ENCODE data around the gene SPSB2. TPM values are rescaled to one million over a fixed set of nuclear protein-coding genes. Genes with fewer than 3 reads are reported as not detected.

The SPSB2 gene
- total and polyA plus RNA-seq, 9 of the 15 experiments (the other 6 are each of a cell fraction or from before 2014, with no cell fraction given), result 0.10 to 10.6 (median 1.9) TPM

DNA sequence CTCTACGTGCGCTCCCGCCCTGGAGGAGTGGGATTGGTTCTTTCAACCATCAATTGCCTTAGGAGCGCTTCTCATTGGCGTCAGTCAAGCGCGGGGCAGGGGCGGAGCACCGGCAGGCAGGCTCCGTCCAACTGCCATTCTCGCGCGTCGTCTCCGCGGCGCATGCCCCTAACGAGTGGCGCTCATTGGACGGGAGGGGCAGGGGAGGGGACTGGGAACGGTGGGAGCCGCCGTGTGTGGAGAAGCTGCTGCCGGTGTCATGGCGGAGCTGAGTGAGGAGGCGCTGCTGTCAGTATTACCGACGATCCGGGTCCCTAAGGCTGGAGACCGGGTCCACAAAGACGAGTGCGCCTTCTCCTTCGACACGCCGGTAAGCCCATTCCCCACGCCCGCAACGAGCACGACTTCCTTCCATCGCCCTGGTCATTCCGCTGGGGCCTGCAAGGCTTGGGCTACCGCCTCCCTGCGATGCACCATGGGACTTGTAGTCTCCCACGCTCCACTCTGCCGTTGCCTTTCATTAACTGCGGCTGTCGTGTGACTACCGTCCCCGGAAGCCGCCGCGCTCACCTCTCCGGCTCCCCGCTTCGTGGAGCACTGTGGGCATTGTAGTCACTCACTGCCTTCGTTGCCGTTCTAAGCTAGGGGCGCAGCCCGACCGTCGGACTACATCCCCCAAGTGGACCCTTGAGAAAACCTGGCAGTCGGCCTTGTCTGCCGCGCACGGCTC lies 21.0 kb downstream of the SPSB2 start, which contains the start of gene USP5 (continued):
- TF ChIP-seq, protein P1, sequence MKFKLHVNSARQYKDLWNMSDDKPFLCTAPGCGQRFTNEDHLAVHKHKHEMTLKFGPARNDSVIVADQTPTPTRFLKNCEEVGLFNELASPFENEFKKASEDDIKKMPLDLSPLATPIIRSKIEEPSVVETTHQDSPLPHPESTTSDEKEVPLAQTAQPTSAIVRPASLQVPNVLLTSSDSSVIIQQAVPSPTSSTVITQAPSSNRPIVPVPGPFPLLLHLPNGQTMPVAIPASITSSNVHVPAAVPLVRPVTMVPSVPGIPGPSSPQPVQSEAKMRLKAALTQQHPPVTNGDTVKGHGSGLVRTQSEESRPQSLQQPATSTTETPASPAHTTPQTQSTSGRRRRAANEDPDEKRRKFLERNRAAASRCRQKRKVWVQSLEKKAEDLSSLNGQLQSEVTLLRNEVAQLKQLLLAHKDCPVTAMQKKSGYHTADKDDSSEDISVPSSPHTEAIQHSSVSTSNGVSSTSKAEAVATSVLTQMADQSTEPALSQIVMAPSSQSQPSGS (CRISPR knock-in tag; IDR thresholded peaks at IDR 0.05), result no peak
- TF ChIP-seq NR2C1 (IDR thresholded peaks at IDR 0.05) (peak; percentile 96), NR2C1 (tag; IDR thresholded peaks at IDR 0.05) (peak; percentile 98), POLR3G (IDR thresholded peaks at IDR 0.05; ENCODE audit: extremely low read depth, insufficient read length, insufficient replicate concordance) (no peak), CHCHD3 (CRISPR knock-in tag; IDR thresholded peaks at IDR 0.05) (no peak), SMAD2 (IDR thresholded peaks at IDR 0.05; ENCODE audit: low read depth, low read length) (no peak; the same call in 1 of the 2 replicates), GABPB1 (CRISPR knock-in tag; IDR thresholded peaks at IDR 0.05) (peak; percentile 99), TEAD4 (IDR thresholded peaks at IDR 0.05; ENCODE audit: low read length) (no peak), TEAD4 (CRISPR knock-in tag; IDR thresholded peaks at IDR 0.05; ENCODE audit: borderline replicate concordance) (no peak), NCOA1 (IDR thresholded peaks at IDR 0.05; ENCODE audit: low read depth) (no peak), LCOR (CRISPR knock-in tag; IDR thresholded peaks at IDR 0.05) (0 out of 2 replicates have a peak, but pooled peaks have one; percentile 58), SMAD4 (CRISPR knock-in tag; conservative IDR thresholded peaks at IDR 0.05) (peak; percentile 86), MEF2D (tag; conservative IDR thresholded peaks at IDR 0.05; ENCODE audit: low read depth) (peak; percentile 85), ZNF583 (CRISPR knock-in tag; IDR thresholded peaks at IDR 0.05) (peak; percentile 97)
- TF ChIP-seq, protein P2, sequence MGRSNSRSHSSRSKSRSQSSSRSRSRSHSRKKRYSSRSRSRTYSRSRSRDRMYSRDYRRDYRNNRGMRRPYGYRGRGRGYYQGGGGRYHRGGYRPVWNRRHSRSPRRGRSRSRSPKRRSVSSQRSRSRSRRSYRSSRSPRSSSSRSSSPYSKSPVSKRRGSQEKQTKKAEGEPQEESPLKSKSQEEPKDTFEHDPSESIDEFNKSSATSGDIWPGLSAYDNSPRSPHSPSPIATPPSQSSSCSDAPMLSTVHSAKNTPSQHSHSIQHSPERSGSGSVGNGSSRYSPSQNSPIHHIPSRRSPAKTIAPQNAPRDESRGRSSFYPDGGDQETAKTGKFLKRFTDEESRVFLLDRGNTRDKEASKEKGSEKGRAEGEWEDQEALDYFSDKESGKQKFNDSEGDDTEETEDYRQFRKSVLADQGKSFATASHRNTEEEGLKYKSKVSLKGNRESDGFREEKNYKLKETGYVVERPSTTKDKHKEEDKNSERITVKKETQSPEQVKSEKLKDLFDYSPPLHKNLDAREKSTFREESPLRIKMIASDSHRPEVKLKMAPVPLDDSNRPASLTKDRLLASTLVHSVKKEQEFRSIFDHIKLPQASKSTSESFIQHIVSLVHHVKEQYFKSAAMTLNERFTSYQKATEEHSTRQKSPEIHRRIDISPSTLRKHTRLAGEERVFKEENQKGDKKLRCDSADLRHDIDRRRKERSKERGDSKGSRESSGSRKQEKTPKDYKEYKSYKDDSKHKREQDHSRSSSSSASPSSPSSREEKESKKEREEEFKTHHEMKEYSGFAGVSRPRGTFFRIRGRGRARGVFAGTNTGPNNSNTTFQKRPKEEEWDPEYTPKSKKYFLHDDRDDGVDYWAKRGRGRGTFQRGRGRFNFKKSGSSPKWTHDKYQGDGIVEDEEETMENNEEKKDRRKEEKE (IDR thresholded peaks at IDR 0.05; ENCODE audit: borderline replicate concordance in 1 of 2, control insufficient read depth in 1 of 2, low read depth in 2 of 2, low read length in 1 of 2), result peak in 1 of 2 experiments; percentile 96; a peak in 1 of 4 replicates
- TF ChIP-seq, protein P3, sequence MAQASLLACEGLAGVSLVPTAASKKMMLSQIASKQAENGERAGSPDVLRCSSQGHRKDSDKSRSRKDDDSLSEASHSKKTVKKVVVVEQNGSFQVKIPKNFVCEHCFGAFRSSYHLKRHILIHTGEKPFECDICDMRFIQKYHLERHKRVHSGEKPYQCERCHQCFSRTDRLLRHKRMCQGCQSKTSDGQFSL (CRISPR knock-in tag; IDR thresholded peaks at IDR 0.05), result no peak
- TF ChIP-seq, protein P3 (tag; IDR thresholded peaks at IDR 0.05), result 0 out of 4 replicates have a peak, but pooled peaks of 1 of the 2 experiments have one; percentile 48
- TF ChIP-seq, protein P4, sequence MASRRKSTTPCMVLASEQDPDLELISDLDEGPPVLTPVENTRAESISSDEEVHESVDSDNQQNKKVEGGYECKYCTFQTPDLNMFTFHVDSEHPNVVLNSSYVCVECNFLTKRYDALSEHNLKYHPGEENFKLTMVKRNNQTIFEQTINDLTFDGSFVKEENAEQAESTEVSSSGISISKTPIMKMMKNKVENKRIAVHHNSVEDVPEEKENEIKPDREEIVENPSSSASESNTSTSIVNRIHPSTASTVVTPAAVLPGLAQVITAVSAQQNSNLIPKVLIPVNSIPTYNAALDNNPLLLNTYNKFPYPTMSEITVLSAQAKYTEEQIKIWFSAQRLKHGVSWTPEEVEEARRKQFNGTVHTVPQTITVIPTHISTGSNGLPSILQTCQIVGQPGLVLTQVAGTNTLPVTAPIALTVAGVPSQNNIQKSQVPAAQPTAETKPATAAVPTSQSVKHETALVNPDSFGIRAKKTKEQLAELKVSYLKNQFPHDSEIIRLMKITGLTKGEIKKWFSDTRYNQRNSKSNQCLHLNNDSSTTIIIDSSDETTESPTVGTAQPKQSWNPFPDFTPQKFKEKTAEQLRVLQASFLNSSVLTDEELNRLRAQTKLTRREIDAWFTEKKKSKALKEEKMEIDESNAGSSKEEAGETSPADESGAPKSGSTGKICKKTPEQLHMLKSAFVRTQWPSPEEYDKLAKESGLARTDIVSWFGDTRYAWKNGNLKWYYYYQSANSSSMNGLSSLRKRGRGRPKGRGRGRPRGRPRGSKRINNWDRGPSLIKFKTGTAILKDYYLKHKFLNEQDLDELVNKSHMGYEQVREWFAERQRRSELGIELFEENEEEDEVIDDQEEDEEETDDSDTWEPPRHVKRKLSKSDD (conservative IDR thresholded peaks at IDR 0.05; ENCODE audit: low read length), result 0 out of 2 replicates have a peak, but pooled peaks have one; percentile 60

All from K562 (cell line).